Activated CD8-positive, alpha-beta memory T cell treated with anti-CD3 and anti-CD28 coated beads, Interleukin-2, amount 50 U/mL, for 1 hour (primary cell): ENCODE results near the gene ENTPD2.
"Not testable (repeated sequence)": the region's sequence is repeated elsewhere in the genome, so short reads cannot be mapped to it uniquely, and the experiment has no call there.

Source experiments
- DNase-seq: peaks from one replicate; pipeline ENCODE4 v3.0.0-alpha.2; 2020; ENCODE audit errors: extremely low read depth

ENTPD2 gene

GRCh38 chr9:137064027-137064879, 10.4 kb upstream of the ENTPD2 start:
- DNase-seq: no peak

GRCh38 chr9:137063311-137064026, 9.6 kb upstream of the ENTPD2 start:
- no peak for DNase-seq

- DNase-seq: not testable (repeated sequence)
Measured at GRCh38 chr9:137062798-137063197, 8.9 kb upstream of the ENTPD2 start.

GRCh38 chr9:137062384-137062783, 8.5 kb upstream of the ENTPD2 start:
- DNase-seq: no peak

- no peak for DNase-seq
Measured at GRCh38 chr9:137058521-137059234, 4.8 kb upstream of the ENTPD2 start.

GRCh38 chr9:137057545-137057944, 3.7 kb upstream of the ENTPD2 start:
- no peak for DNase-seq

- no peak for DNase-seq
Measured at GRCh38 chr9:137056739-137057415, 3.0 kb upstream of the ENTPD2 start.

- no peak for DNase-seq
Measured at GRCh38 chr9:137055385-137056364, 1.8 kb upstream of the ENTPD2 start.

- no peak for DNase-seq
Measured at GRCh38 chr9:137054932-137055384, 1.1 kb upstream of the ENTPD2 start.

GRCh38 chr9:137052998-137053943, 590 bp downstream of the ENTPD2 start:
- DNase-seq: no peak

GRCh38 chr9:137052293-137052692, 1.6 kb downstream of the ENTPD2 start:
- DNase-seq: no peak

- no peak for DNase-seq
Measured at GRCh38 chr9:137051145-137051724, 2.6 kb downstream of the ENTPD2 start.

GRCh38 chr9:137050570-137050969, 3.3 kb downstream of the ENTPD2 start:
- no peak for DNase-seq

GRCh38 chr9:137049544-137050449, 4.1 kb downstream of the ENTPD2 start:
- no peak for DNase-seq

GRCh38 chr9:137048655-137049543, 5.0 kb downstream of the ENTPD2 start:
- no peak for DNase-seq

GRCh38 chr9:137046088-137046787, 7.6 kb downstream of the ENTPD2 start, which contains the start of gene NPDC1:
Gene NPDC1 (minus strand): TSS chr9:137046177. CDS start chr9:137045989, 188 bp downstream.
- peak; percentile 45 for DNase-seq
